Psoas muscle (tissue), 8 donors: Measurements from ENCODE around the gene CHI3L1. TPM values are rescaled to one million over a fixed set of nuclear protein-coding genes. Genes with fewer than 3 reads are reported as not detected.
A peak's percentile ranks its signal among the peaks of the same experiment; 100 is the strongest.

ENCODE experiments used
- ATAC-seq, 4 donors: fragments of 200-7000 bp; cut with Tn5 transposase; one replicate each; pipeline ENCODE4 v1.9.1; 2020; ENCODE audit warnings: moderate library complexity in 3 of 4, mild to moderate bottlenecking in 2 of 4
- DNase-seq, 2 donors: peaks; one replicate each; pipeline ENCODE4 v3.0.0-alpha.2; 2020
- H3K27ac ChIP-seq: fragments of 200-600 bp; one replicate; pipeline ENCODE4 v1.8.0; 2022
- H3K27me3 ChIP-seq, 3 donors: fragments of 200-600 bp in 1 of 3; one replicate each; pipeline versions ENCODE4 v1.6.1 to v1.8.0; 2013 to 2022; ENCODE audit warnings: low read length in 2 of 3, mild to moderate bottlenecking in 2 of 3, moderate library complexity in 1 of 3; ENCODE audit not compliant: insufficient read depth in 3 of 3
- H3K36me3 ChIP-seq, 2 donors: fragments of 200-600 bp in 1 of 2; one replicate each; pipeline versions ENCODE4 v1.6.1 to v1.8.0; 2013 to 2022; ENCODE audit warnings: low read depth in 1 of 2, mild to moderate bottlenecking in 1 of 2, moderate library complexity in 1 of 2; ENCODE audit not compliant: insufficient read depth in 1 of 2
- H3K4me1 ChIP-seq: fragments of 200-600 bp; one replicate; pipeline ENCODE4 v1.8.0; 2022
- H3K4me3 ChIP-seq: fragments of 200-600 bp; one replicate; pipeline ENCODE4 v1.8.0; 2022; ENCODE audit warnings: mild to moderate bottlenecking
- H3K9me3 ChIP-seq: fragments of 200-600 bp; one replicate; pipeline ENCODE4 v1.8.0; 2022
- CTCF ChIP-seq: fragments of 200-600 bp; IDR thresholded peaks from one replicate; pipeline ENCODE4 v1.8.0; 2022; ENCODE audit warnings: antibody characterized with exemption
- WGBS, 3 donors: extraction: QIAGEN DNeasy Blood & Tissue Kit; methylation state at CpG; one replicate each; pipeline versions ENCODE4 v1.1.6 to v1.1.7; 2013; 5-methylcytosine and 5-hydroxymethylcytosine counted together
- intact Hi-C, 2 donors: fragments of 100-400 bp; cut with DNase I; formaldehyde crosslinking; loops; one replicate each; pipeline versions ENCODE4 v1.11.0 to v1.14.2; 2022
- polyA plus RNA-seq, 3 donors: library from polyadenylated mRNA; stranded (reverse); fragments of 200-250 nt; gene quantifications; one replicate each; pipeline ENCODE4 v1.2.3, GENCODE V29; 2013
- total RNA-seq, 4 donors: library from RNA; stranded (reverse); fragmentation: NEBNext Ultra II Directional in 2 of 4; extraction: Animal tissue kit (Norgen Biotek cat#: 25700) in 2 of 4; gene quantifications; one replicate each; pipeline versions ENCODE4 v1.2.1 to v1.2.4, GENCODE V29; 2021 to 2023
- donor health status: healthy with polysubstance abuse.
- donor health status: DM: no; HTN: no; CAD: no; lungs with moderate emphysema.
- donor health status: Bipolar disorder and iron deficiency.
- donor health status: healthy.
- donor health status: DM: yes; HTN: yes; CAD: no.
- donor health status: DM: no; HTN: no; CAD: no.
- donor health status: DM: no; HTN: no; CAD: no.
- donor health status: DM: yes; HTN: yes; CAD: no.

Gene CHI3L1
- total and polyA plus RNA-seq, 7 donors = 1.7 to 156 (median 9.9) TPM

GRCh38 chr1:203165101-203165799, 21.3 kb downstream of the CHI3L1 start:
- TF ChIP-seq CTCF = no peak
- Histone ChIP-seq H3K36me3 (peaks cover 0 to 16% of the 10 kb centered on the region in 2 donors), H3K4me1 (no peaks in the 10 kb centered on the region), H3K27ac (no peak overlapping the region), H3K4me3 (no peak overlapping the region), H3K9me3 (no peaks in the 10 kb centered on the region), H3K27me3 (no peaks in the 10 kb centered on the region)
- intact Hi-C loops = no loop called here
- ATAC-seq (no peak), DNase-seq (peak in 1 of 2 donors; percentile 12)
- WGBS, 3 donors = 94 to 96% (median 95%) methylated on average over 28 of the region's 28 CpGs

- ATAC-seq = no peak
- H3K27me3 ChIP-seq = no peaks in the 10 kb centered on the region
- H3K9me3 ChIP-seq = no peaks in the 10 kb centered on the region
- no peak overlapping the region for H3K27ac ChIP-seq
- peaks cover 0 to 6% of the 10 kb centered on the region in 2 donors for H3K36me3 ChIP-seq
- H3K4me3 ChIP-seq = no peak overlapping the region
- WGBS, 3 donors = 63 to 70% (median 69%) methylated on average over 7 of the region's 7 CpGs
- peak; percentile 9 to 19 for DNase-seq
- no peak for TF ChIP-seq CTCF
- intact Hi-C loops = no loop called here
- no peaks in the 10 kb centered on the region for H3K4me1 ChIP-seq
Measured at GRCh38 chr1:203163891-203164635, 22.4 kb downstream of the CHI3L1 start.

- no peaks in the 10 kb centered on the region for H3K9me3 ChIP-seq
- no peaks in the 10 kb centered on the region for H3K4me1 ChIP-seq
- no peaks in the 10 kb centered on the region for H3K27me3 ChIP-seq
- no peak overlapping the region for H3K4me3 ChIP-seq
- 81 to 92% (median 89%) methylated on average over 1 of the region's 1 CpG for WGBS, 3 donors
- no peak for TF ChIP-seq CTCF
- intact Hi-C loops = no loop called here
- no peak overlapping the region for H3K27ac ChIP-seq
- H3K36me3 ChIP-seq = peaks cover 0 to 6% of the 10 kb centered on the region in 2 donors
- DNase-seq (peak in 1 of 2 donors; percentile 8), ATAC-seq (no peak)
Measured at GRCh38 chr1:203162403-203162802, 24.1 kb downstream of the CHI3L1 start.

GRCh38 chr1:203161703-203162102, 24.8 kb downstream of the CHI3L1 start:
- Histone ChIP-seq H3K9me3 (no peaks in the 10 kb centered on the region), H3K4me1 (no peaks in the 10 kb centered on the region), H3K36me3 (peaks cover 0 to 6% of the 10 kb centered on the region in 2 donors), H3K4me3 (no peak overlapping the region), H3K27ac (no peak overlapping the region), H3K27me3 (no peaks in the 10 kb centered on the region)
- WGBS, 3 donors = 91 to 96% (median 92%) methylated on average over 11 of the region's 11 CpGs
- DNase-seq (no peak), ATAC-seq (no peak)
- intact Hi-C loops = no loop called here
- no peak for TF ChIP-seq CTCF
